GM12892 (cell line): ENCODE measurements around the gene NTMT1.
A peak's percentile ranks its signal among the peaks of the same experiment; 100 is the strongest.

ENCODE experiments used
- DNase-seq: peaks from one replicate; pipeline ENCODE4 v3.0.0; 2011; ENCODE audit not compliant: insufficient read length
- FAIRE-seq: peaks from 2 replicates; lab custom pipeline; 2011; peaks lifted over from hg19 to GRCh38; lab: Jason Lieb, UNC
- POLR2A ChIP-seq: IDR thresholded peaks from 2 replicates; pipeline ENCODE4 v1.6.1; 2011; ENCODE audit warnings: low read depth, low read length, control low read depth
- POLR2AphosphoS5 ChIP-seq: IDR thresholded peaks from 2 replicates; pipeline ENCODE4 v1.6.1; 2011; ENCODE audit warnings: low read depth, low read length, control low read depth
- TAF1 ChIP-seq: IDR thresholded peaks from 2 replicates; pipeline ENCODE4 v1.6.1; 2011; ENCODE audit warnings: low read depth, mild to moderate bottlenecking, control low read depth, low read length, borderline replicate concordance

NTMT1 gene

GRCh38 chr9:129601082-129601674, 24.8 kb upstream of the NTMT1 start:
- TF ChIP-seq POLR2A (no peak), POLR2AphosphoS5 (no peak), TAF1 (no peak)
- DNase-seq (no peak), FAIRE-seq (no peak)

GRCh38 chr9:129602598-129603415, 23.2 kb upstream of the NTMT1 start:
- TF ChIP-seq POLR2A (no peak), POLR2AphosphoS5 (no peak), TAF1 (no peak)
- FAIRE-seq (no peak), DNase-seq (no peak)

GRCh38 chr9:129604056-129604765, 21.8 kb upstream of the NTMT1 start:
- DNase-seq (no peak), FAIRE-seq (no peak)
- TF ChIP-seq POLR2A, result no peak
- TF ChIP-seq TAF1, result no peak
- TF ChIP-seq POLR2AphosphoS5, result no peak

- DNase-seq (no peak), FAIRE-seq (no peak)
- TF ChIP-seq POLR2AphosphoS5, result no peak
- TF ChIP-seq TAF1, result no peak
- no peak for TF ChIP-seq POLR2A
These were observed 21.2 kb upstream of the NTMT1 start for GRCh38 chr9:129604766-129605163.

GRCh38 chr9:129606161-129607026, 19.6 kb upstream of the NTMT1 start:
- TF ChIP-seq POLR2AphosphoS5, result no peak
- no peak for TF ChIP-seq POLR2A
- DNase-seq (no peak), FAIRE-seq (no peak)

GRCh38 chr9:129607027-129607387, 19.0 kb upstream of the NTMT1 start:
- no peak for FAIRE-seq
- no peak for TF ChIP-seq POLR2AphosphoS5
- TF ChIP-seq POLR2A, result no peak
- TF ChIP-seq TAF1, result no peak
- DNase-seq, result no peak

- no peak for FAIRE-seq
- TF ChIP-seq TAF1 (no peak), POLR2A (no peak), POLR2AphosphoS5 (no peak)
- DNase-seq, result no peak
These were observed 17.1 kb upstream of the NTMT1 start for GRCh38 chr9:129608561-129609481.

- no peak for TF ChIP-seq POLR2A
- no peak for TF ChIP-seq POLR2AphosphoS5
- TF ChIP-seq TAF1, result no peak
- peak; percentile 70 for DNase-seq
- no peak for FAIRE-seq
These were observed 16.3 kb upstream of the NTMT1 start for GRCh38 chr9:129609486-129610212.

GRCh38 chr9:129610213-129610472, 15.8 kb upstream of the NTMT1 start:
- no peak for TF ChIP-seq TAF1
- no peak for TF ChIP-seq POLR2A
- no peak for TF ChIP-seq POLR2AphosphoS5
- no peak for FAIRE-seq
- DNase-seq, result no peak
